T-helper 1 cell treated with Interleukin-12 subunit alpha and Interleukin-12 subunit beta and Interleukin-4 antibody, amounts not matched to agents 30 μg/mL and 1 μg/mL, for 36 hours (primary cell): Measurements from ENCODE around the gene RAC3.
A peak's percentile ranks its signal among the peaks of the same experiment; 100 is the strongest.
"Not testable (repeated sequence)": the region's sequence is repeated elsewhere in the genome, so short reads cannot be mapped to it uniquely, and the experiment has no call there.

Experiments used
- H3K27ac Mint-ChIP-seq: one replicate; pipeline ENCODE4 v1.8.0; 2021; ENCODE audit warnings: mild to moderate bottlenecking, mixed read lengths
- H3K27me3 Mint-ChIP-seq: one replicate; pipeline ENCODE4 v1.8.0; 2021; ENCODE audit warnings: low read depth, mixed read lengths
- H3K36me3 Mint-ChIP-seq: one replicate; pipeline ENCODE4 v1.8.0; 2021; ENCODE audit warnings: low read depth, mixed read lengths
- H3K4me1 Mint-ChIP-seq: one replicate; pipeline ENCODE4 v1.8.0; 2021; ENCODE audit warnings: low read depth, mixed read lengths
- H3K4me3 Mint-ChIP-seq: one replicate; pipeline ENCODE4 v1.8.0; 2021; ENCODE audit warnings: mild to moderate bottlenecking, moderate library complexity, mixed read lengths
- H3K9me3 Mint-ChIP-seq: one replicate; pipeline ENCODE4 v1.8.0; 2021; ENCODE audit warnings: mixed read lengths

The RAC3 gene

GRCh38 chr17:82034371-82035011, 3.0 kb downstream of the RAC3 start:
- H3K4me1 Mint-ChIP-seq, result peaks cover 16% of the 10 kb centered on the region
- H3K9me3 Mint-ChIP-seq, result no peaks in the 10 kb centered on the region
- peaks cover 7% of the 10 kb centered on the region for H3K36me3 Mint-ChIP-seq
- no peak overlapping the region for H3K27ac Mint-ChIP-seq
- peak overlapping the region; percentile 21 for H3K4me3 Mint-ChIP-seq
- H3K27me3 Mint-ChIP-seq, result peaks cover 4% of the 10 kb centered on the region

DNA sequence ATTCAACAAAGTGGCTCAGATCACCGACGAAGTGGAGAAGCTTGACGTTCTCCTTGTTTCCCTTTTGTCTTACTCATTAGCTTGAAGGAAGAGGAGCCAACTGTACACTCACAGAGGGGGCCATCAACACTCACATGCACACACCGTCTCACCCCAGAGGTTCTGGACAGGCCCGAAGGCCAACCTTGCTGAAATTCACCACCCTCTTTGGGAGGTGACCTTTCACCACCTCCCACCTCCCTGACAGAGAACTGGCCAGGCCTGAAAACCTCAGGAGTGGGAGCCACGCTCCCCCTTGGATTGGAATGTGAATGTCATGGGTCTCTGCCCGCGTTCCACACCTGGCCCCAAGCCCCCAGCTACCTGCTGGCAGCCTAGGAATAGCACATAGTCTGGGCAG, 4.0 kb downstream of the RAC3 start:
- peaks cover 4% of the 10 kb centered on the region for H3K27me3 Mint-ChIP-seq
- H3K4me3 Mint-ChIP-seq, result peak overlapping the region; percentile 37
- peaks cover 7% of the 10 kb centered on the region for H3K36me3 Mint-ChIP-seq
- no peaks in the 10 kb centered on the region for H3K9me3 Mint-ChIP-seq
- peaks cover 16% of the 10 kb centered on the region for H3K4me1 Mint-ChIP-seq
- no peak overlapping the region for H3K27ac Mint-ChIP-seq

DNA sequence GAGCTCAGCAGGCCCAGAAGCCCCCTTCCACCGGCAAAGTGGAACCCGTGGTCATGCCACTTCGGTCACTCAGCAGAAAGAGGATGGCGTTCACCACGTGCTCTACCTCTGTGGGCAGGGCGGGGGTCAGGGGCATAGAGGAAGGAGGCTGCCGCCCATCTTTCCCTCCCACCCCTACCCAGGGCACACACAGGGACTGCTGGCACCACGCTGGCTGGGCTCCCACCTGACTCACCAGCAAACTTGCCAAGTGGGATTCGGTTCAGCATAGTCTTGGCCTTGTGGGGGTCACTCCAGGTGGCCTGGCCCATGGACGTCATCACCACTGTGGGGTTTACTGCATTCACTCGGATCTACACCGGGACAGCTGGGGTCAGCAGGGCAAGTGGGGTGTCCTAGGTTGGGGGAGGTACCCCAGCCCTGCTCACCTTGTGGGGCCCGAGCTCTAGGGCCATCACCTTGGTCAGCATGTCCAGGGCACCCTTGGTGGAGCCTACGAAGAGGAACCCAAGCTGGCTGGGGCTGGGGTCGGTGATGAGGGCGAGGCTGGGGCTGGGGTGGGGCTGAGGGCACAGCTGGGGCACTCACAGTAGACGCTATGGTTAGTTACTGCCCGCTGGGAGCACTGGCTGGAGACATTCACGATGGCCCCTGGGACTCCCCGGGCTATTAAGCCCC, 4.6 kb downstream of the RAC3 start:
- Mint-ChIP-seq H3K27ac (no peak overlapping the region), H3K36me3 (peaks cover 7% of the 10 kb centered on the region), H3K9me3 (no peaks in the 10 kb centered on the region), H3K27me3 (peaks cover 4% of the 10 kb centered on the region), H3K4me1 (peaks cover 16% of the 10 kb centered on the region), H3K4me3 (peak overlapping the region; percentile 72)

DNA sequence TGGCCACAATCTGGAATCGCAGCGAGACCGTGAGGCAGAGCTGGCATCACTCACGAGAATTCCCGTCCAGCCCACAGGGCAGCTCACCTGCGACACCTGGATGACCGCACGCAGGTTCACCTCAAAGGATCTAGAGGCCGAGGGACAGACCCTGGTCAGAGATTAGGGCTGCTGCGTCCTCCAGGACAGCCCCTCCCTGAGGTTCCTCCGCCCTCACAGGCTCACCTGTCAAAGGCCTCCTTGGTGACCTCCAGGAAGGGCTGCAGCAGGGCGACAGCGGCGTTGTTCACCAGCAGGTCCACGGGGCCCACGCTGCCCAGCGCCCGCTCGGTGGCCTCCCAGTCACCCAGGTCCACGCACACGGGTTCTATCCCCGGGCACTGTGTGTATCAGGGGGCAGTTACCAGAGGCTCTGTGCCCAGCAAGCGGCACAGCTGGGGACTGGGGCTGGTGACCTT, 5.2 kb downstream of the RAC3 start:
- peak overlapping the region; percentile 26 for H3K27ac Mint-ChIP-seq
- H3K36me3 Mint-ChIP-seq, result peaks cover 7% of the 10 kb centered on the region
- H3K4me3 Mint-ChIP-seq, result peak overlapping the region; percentile 72
- no peaks in the 10 kb centered on the region for H3K9me3 Mint-ChIP-seq
- peaks cover 4% of the 10 kb centered on the region for H3K27me3 Mint-ChIP-seq
- peaks cover 16% of the 10 kb centered on the region for H3K4me1 Mint-ChIP-seq

DNA sequence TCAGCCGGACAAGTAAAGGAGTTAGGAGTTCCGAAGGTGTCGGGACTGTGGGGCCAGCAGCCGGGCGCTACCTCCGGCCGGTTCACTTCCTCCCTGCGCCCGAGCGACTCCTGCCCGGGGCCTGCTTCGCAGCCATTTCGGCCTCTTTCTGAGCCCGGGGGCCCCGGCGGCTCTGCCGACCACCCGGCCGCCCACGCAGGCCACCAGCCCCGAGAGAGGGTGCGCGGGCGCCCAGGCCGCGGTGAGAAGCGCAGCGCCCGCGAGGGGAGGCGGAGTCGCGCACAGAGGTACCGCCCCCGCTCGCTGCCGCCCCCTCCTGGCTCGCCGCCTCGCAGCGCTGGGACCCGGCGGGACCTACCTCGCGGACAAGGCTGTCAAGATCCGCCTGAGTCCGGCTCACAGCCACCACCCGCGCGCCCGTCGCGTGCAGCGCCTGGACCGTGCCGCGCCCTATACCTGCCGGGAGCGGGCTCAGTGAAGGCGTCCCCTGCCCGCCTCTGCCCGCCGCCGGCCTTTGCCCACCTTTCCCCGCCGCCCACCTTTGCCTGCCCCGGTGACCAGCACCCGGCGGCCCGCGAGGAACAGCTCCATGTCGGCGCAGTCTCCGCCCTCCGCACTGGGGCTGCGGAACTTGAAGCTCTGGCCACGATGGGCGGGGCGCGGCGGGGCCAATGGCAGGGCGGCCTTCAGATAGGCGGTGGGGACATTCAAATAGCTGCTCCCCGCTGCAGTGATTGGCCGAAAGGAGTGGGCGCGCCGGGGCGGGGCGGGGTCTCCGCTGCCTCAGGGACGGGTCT, 5.8 kb downstream of the RAC3 start, which contains the start of gene DCXR:
TSS of gene DCXR (minus strand) at position 606 of the 797 bp plus-strand sequence. CDS start at position 591, 15 bp downstream.
- Mint-ChIP-seq H3K4me3 (peak within 1 kb of the TSS; percentile 88), H3K9me3 (no peaks in the 10 kb centered on the region), H3K27me3 (peaks cover 4% of the 10 kb centered on the region), H3K36me3 (peaks cover 7% of the 10 kb centered on the region), H3K4me1 (peaks cover 16% of the 10 kb centered on the region), H3K27ac (peak within 1 kb of the TSS; percentile 94)

GRCh38 chr17:82037889-82038195, 6.4 kb downstream of the RAC3 start:
- Mint-ChIP-seq H3K9me3 (no peaks in the 10 kb centered on the region), H3K4me3 (peak overlapping the region; percentile 88), H3K36me3 (peaks cover 7% of the 10 kb centered on the region), H3K27me3 (peaks cover 4% of the 10 kb centered on the region), H3K4me1 (peaks cover 15% of the 10 kb centered on the region), H3K27ac (peak overlapping the region; percentile 94)

DNA sequence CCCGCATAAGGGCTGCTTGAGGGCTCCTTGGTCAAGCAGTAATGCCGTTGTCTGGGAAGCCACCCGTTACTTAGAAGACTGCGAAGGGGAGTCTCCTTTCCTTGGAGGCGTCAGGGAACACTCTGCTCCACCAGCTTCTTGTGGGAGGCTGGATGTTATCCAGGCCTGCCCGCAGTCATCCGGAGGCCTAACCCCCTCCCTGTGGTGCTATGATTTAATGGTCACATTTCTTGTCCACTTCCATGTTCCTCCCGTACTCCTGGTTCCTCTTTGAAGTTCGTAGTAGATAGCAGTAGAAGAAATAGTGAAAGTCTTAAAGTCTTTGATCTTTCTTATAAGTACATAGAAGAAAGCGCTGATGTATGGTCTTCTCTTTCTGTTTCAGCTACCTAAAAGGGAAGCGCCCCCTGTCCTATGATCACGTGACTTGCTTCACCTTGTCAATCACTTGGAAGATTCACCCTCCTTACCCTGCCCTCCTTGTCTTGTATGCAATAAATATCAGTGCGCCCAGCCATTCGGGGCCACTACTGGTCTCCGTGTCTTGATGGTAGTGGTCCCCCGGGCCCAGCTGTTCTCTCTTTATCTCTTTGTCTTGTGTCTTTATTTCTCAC, 7.4 kb downstream of the RAC3 start:
- not testable (repeated sequence) for H3K27ac Mint-ChIP-seq

GRCh38 chr17:82039695-82040299, 8.3 kb downstream of the RAC3 start:
- peaks cover 14% of the 10 kb centered on the region for H3K4me1 Mint-ChIP-seq
- H3K4me3 Mint-ChIP-seq, result no peak overlapping the region
- no peaks in the 10 kb centered on the region for H3K9me3 Mint-ChIP-seq
- peaks cover 7% of the 10 kb centered on the region for H3K36me3 Mint-ChIP-seq
- H3K27ac Mint-ChIP-seq, result no peak overlapping the region
- peaks cover 4% of the 10 kb centered on the region for H3K27me3 Mint-ChIP-seq

More for the DNA sequence above, 7.4 kb downstream of the RAC3 start:
- H3K27me3 Mint-ChIP-seq, H3K9me3 Mint-ChIP-seq, H3K4me3 Mint-ChIP-seq, H3K36me3 Mint-ChIP-seq: not testable (repeated sequence)
- peaks cover 14% of the 10 kb centered on the region for H3K4me1 Mint-ChIP-seq

- no peaks in the 10 kb centered on the region for H3K9me3 Mint-ChIP-seq
- no peaks in the 10 kb centered on the region for H3K36me3 Mint-ChIP-seq
- no peak overlapping the region for H3K4me3 Mint-ChIP-seq
- peaks cover 11% of the 10 kb centered on the region for H3K4me1 Mint-ChIP-seq
- H3K27me3 Mint-ChIP-seq, result peaks cover 4% of the 10 kb centered on the region
- H3K27ac Mint-ChIP-seq, result no peak overlapping the region
These were observed 9.8 kb downstream of the RAC3 start for GRCh38 chr17:82041144-82041814.

- H3K27ac Mint-ChIP-seq, result no peak overlapping the region
- no peaks in the 10 kb centered on the region for H3K9me3 Mint-ChIP-seq
- peaks cover 3% of the 10 kb centered on the region for H3K36me3 Mint-ChIP-seq
- no peak overlapping the region for H3K4me3 Mint-ChIP-seq
- H3K27me3 Mint-ChIP-seq, result peaks cover 4% of the 10 kb centered on the region
- H3K4me1 Mint-ChIP-seq, result peaks cover 13% of the 10 kb centered on the region
These were observed 11.2 kb downstream of the RAC3 start for GRCh38 chr17:82042649-82043048.

DNA sequence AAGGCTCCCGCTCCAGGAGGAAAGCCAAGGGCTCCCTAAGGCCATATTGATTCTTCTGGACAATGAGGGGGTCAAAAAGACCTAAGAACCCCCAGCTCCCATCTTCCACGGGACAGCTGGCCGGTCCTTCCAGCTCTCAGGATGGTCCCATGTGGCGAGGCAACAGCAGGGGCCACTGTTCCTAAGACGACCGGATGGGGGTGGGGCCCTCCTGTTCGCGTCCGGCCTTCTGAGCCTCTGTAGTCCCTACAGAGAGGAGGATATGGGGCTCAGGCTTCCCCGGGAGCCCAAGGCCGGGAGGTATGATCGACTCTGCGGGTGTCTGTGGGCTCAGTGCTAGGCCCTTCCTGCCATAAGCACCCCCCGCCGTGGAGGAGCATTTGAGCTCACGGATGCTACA, 12.0 kb downstream of the RAC3 start:
- Mint-ChIP-seq H3K36me3 (peaks cover 5% of the 10 kb centered on the region), H3K4me3 (no peak overlapping the region), H3K27me3 (no peaks in the 10 kb centered on the region), H3K9me3 (no peaks in the 10 kb centered on the region), H3K27ac (no peak overlapping the region), H3K4me1 (peaks cover 10% of the 10 kb centered on the region)

DNA sequence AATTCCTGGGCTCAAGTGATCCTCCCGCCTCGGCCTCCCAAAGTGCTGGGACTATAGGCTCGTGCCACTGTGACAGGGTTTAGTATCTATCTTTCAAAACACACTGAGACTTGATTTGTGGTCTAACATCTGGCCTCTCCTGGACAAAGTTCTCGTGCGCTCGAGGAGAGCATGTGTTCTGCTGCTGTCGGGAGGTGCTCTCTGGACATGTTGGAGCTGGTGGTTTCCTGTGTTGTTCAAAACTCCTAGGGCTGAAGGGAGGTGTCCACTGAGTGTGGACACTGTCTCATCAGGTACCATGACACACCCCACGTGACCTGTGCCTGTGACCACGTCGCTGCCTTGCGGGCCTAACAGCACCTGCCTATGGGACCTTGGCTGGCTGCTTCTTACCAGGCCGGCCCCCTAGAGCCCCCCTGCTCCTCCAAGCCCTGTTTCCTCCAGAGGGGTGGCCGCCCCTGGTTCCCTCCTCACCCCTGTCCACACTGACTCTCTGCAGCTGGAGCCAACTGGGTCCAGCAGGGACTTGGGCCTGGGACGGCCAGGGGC, 14.5 kb downstream of the RAC3 start:
- Mint-ChIP-seq H3K27me3 (no peaks in the 10 kb centered on the region), H3K27ac (no peak overlapping the region), H3K9me3 (no peaks in the 10 kb centered on the region), H3K4me1 (peaks cover 9% of the 10 kb centered on the region), H3K36me3 (peaks cover 5% of the 10 kb centered on the region), H3K4me3 (no peak overlapping the region)

GRCh38 chr17:82046903-82047302, 15.4 kb downstream of the RAC3 start:
- no peak overlapping the region for H3K4me3 Mint-ChIP-seq

More at GRCh38 chr17:82046903-82047302, 15.4 kb downstream of the RAC3 start:
- Mint-ChIP-seq H3K9me3 (no peaks in the 10 kb centered on the region), H3K36me3 (peaks cover 5% of the 10 kb centered on the region), H3K27me3 (no peaks in the 10 kb centered on the region), H3K4me1 (peaks cover 9% of the 10 kb centered on the region), H3K27ac (no peak overlapping the region)
